Trophoblast cell (in vitro differentiated cells and primary cell): ENCODE measurements around the gene ZDHHC19.
"Not testable (repeated sequence)": the region's sequence is repeated elsewhere in the genome, so short reads cannot be mapped to it uniquely, and the experiment has no call there.

Source experiments
- DNase-seq, 2 donors: peaks; one replicate each; pipeline ENCODE4 v3.0.0-alpha.2; 2016
- H2AFZ ChIP-seq: 2 replicates; pipeline ENCODE4 v1.6.1; 2013; ENCODE audit warnings: low read length, moderate library complexity, mild to moderate bottlenecking; ENCODE audit not compliant: insufficient read depth, poor library complexity
- H2AK5ac ChIP-seq: 2 replicates; pipeline ENCODE4 v1.6.1; 2013; ENCODE audit warnings: mild to moderate bottlenecking, low read length
- H2BK120ac ChIP-seq: 2 replicates; pipeline ENCODE4 v1.6.1; 2013; ENCODE audit warnings: low read length, mild to moderate bottlenecking, moderate library complexity; ENCODE audit not compliant: insufficient read depth, poor library complexity
- H2BK12ac ChIP-seq: 2 replicates; pipeline ENCODE4 v1.6.1; 2013; ENCODE audit warnings: mild to moderate bottlenecking, low read length, moderate library complexity
- H2BK5ac ChIP-seq: 2 replicates; pipeline ENCODE4 v1.6.1; 2013; ENCODE audit warnings: low read length, low read depth, moderate library complexity, mild to moderate bottlenecking; ENCODE audit not compliant: poor library complexity
- H3K14ac ChIP-seq: 2 replicates; pipeline ENCODE4 v1.6.1; 2013; ENCODE audit warnings: mild to moderate bottlenecking, low read length
- H3K18ac ChIP-seq: 2 replicates; pipeline ENCODE4 v1.6.1; 2013; ENCODE audit warnings: mild to moderate bottlenecking, low read length
- H3K23ac ChIP-seq: 2 replicates; pipeline ENCODE4 v1.6.1; 2013; ENCODE audit warnings: low read length
- H3K27ac ChIP-seq: 2 replicates; pipeline ENCODE4 v1.5.1; 2013; ENCODE audit warnings: low read depth, mild to moderate bottlenecking, inconsistent platforms, low read length, moderate library complexity
- H3K27me3 ChIP-seq: 2 replicates; pipeline ENCODE4 v1.6.1; 2013; ENCODE audit warnings: inconsistent platforms, mild to moderate bottlenecking, low read length, moderate library complexity; ENCODE audit not compliant: insufficient read depth
- H3K36me3 ChIP-seq, 2 experiments: 1 replicate in 1 of 2; 2 replicates in 1 of 2; pipeline ENCODE4 v1.6.1; 2013; ENCODE audit warnings: low read length in 2 of 2, mild to moderate bottlenecking in 2 of 2, moderate library complexity in 1 of 2; ENCODE audit not compliant: insufficient read depth in 2 of 2, control insufficient read depth in 1 of 2
- H3K4ac ChIP-seq: 2 replicates; pipeline ENCODE4 v1.6.1; 2013; ENCODE audit warnings: low read depth, mild to moderate bottlenecking, low read length, moderate library complexity
- H3K4me1 ChIP-seq, 2 experiments: 1 replicate in 1 of 2; 2 replicates in 1 of 2; pipeline ENCODE4 v1.6.1; 2013; ENCODE audit warnings: low read length in 2 of 2, mild to moderate bottlenecking in 2 of 2, moderate library complexity in 1 of 2; ENCODE audit not compliant: insufficient read depth in 2 of 2, control insufficient read depth in 1 of 2
- H3K4me2 ChIP-seq: 2 replicates; pipeline ENCODE4 v1.6.1; 2013; ENCODE audit warnings: inconsistent platforms, mild to moderate bottlenecking, low read length, moderate library complexity
- H3K4me3 ChIP-seq: 2 replicates; pipeline ENCODE4 v1.5.1; 2013; ENCODE audit warnings: mild to moderate bottlenecking, low read depth, low read length, inconsistent platforms
- H3K79me1 ChIP-seq: one replicate; pipeline ENCODE4 v1.6.1; 2013; ENCODE audit warnings: low read length
- H3K79me2 ChIP-seq: 2 replicates; pipeline ENCODE4 v1.6.1; 2013; ENCODE audit warnings: low read length, mild to moderate bottlenecking; ENCODE audit not compliant: control insufficient read depth, insufficient read depth, poor library complexity
- H3K9ac ChIP-seq: 2 replicates; pipeline ENCODE4 v1.6.1; 2013; ENCODE audit warnings: mild to moderate bottlenecking, low read length
- H3K9me3 ChIP-seq: 2 replicates; pipeline ENCODE4 v1.6.1; 2013; ENCODE audit warnings: low read depth, mild to moderate bottlenecking, control low read depth, inconsistent platforms, low read length; ENCODE audit not compliant: insufficient read depth
- H4K12ac ChIP-seq: 2 replicates; pipeline ENCODE4 v1.6.1; 2013; ENCODE audit warnings: low read depth, mild to moderate bottlenecking, low read length, moderate library complexity
- H4K8ac ChIP-seq: 2 replicates; pipeline ENCODE4 v1.6.1; 2013; ENCODE audit warnings: low read depth, mild to moderate bottlenecking, low read length, moderate library complexity
- H4K91ac ChIP-seq: one replicate; pipeline ENCODE4 v1.6.1; 2013; ENCODE audit warnings: low read depth, mild to moderate bottlenecking, low read length, moderate library complexity
- WGBS: extraction: QIAGEN DNeasy Blood & Tissue Kit; methylation state at CpG from one replicate; pipeline ENCODE4 v1.1.7; 2013; ENCODE audit warnings: missing lambda C conversion rate; ENCODE audit not compliant: insufficient read length, insufficient coverage; ENCODE audit errors: extremely low coverage; 5-methylcytosine and 5-hydroxymethylcytosine counted together

Gene ZDHHC19

GRCh38 chr3:196215493-196216020, 4.4 kb upstream of the ZDHHC19 start:
- no CpG with 5 or more reads among the region's 10 CpGs for WGBS
- H2AFZ ChIP-seq: no peak overlapping the region
- DNase-seq: no peak
- no peak overlapping the region for H4K91ac ChIP-seq
- peaks cover 3% of the 10 kb centered on the region for H3K9me3 ChIP-seq
- H3K4me1 ChIP-seq: peaks cover 4 to 5% of the 10 kb centered on the region in 2 experiments
- no peak overlapping the region for H2BK120ac ChIP-seq
- H3K4me2 ChIP-seq: no peak overlapping the region
- no peak overlapping the region for H2BK5ac ChIP-seq
- H3K9ac ChIP-seq: no peak overlapping the region
- no peak overlapping the region for H3K18ac ChIP-seq
- no peak overlapping the region for H4K12ac ChIP-seq
- no peaks in the 10 kb centered on the region for H3K36me3 ChIP-seq
- no peaks in the 10 kb centered on the region for H3K79me2 ChIP-seq
- no peak overlapping the region for H3K4ac ChIP-seq
- H3K27ac ChIP-seq: no peak overlapping the region
- H3K23ac ChIP-seq: no peak overlapping the region
- no peak overlapping the region for H3K14ac ChIP-seq
- H2BK12ac ChIP-seq: no peak overlapping the region
- no peak overlapping the region for H3K4me3 ChIP-seq
- H3K27me3 ChIP-seq: peaks cover 5% of the 10 kb centered on the region
- no peak overlapping the region for H4K8ac ChIP-seq
- H3K79me1 ChIP-seq: no peaks in the 10 kb centered on the region
- H2AK5ac ChIP-seq: no peak overlapping the region

GRCh38 chr3:196214783-196215441, 3.7 kb upstream of the ZDHHC19 start:
- Histone ChIP-seq H3K9ac (no peak overlapping the region), H2AK5ac (no peak overlapping the region), H3K9me3 (peaks cover 3% of the 10 kb centered on the region), H3K18ac (no peak overlapping the region), H3K27me3 (peaks cover 5% of the 10 kb centered on the region), H3K23ac (no peak overlapping the region), H3K36me3 (no peaks in the 10 kb centered on the region), H3K4ac (no peak overlapping the region), H4K12ac (no peak overlapping the region), H2AFZ (no peak overlapping the region), H3K27ac (no peak overlapping the region), H2BK120ac (no peak overlapping the region), H3K14ac (no peak overlapping the region), H4K91ac (no peak overlapping the region), H4K8ac (no peak overlapping the region), H3K79me2 (no peaks in the 10 kb centered on the region), H2BK5ac (no peak overlapping the region), H3K4me3 (no peak overlapping the region), H3K79me1 (no peaks in the 10 kb centered on the region), H3K4me1 (peaks cover 4 to 5% of the 10 kb centered on the region in 2 experiments), H2BK12ac (no peak overlapping the region), H3K4me2 (no peak overlapping the region)
- WGBS: no CpG with 5 or more reads among the region's 16 CpGs
- DNase-seq: no peak

GRCh38 chr3:196209944-196210672, 1.1 kb downstream of the ZDHHC19 start:
- H2BK12ac ChIP-seq, H3K23ac ChIP-seq, H3K18ac ChIP-seq, H3K14ac ChIP-seq, H3K27ac ChIP-seq, H2AFZ ChIP-seq, H2BK5ac ChIP-seq, H3K9ac ChIP-seq, H4K12ac ChIP-seq, H4K8ac ChIP-seq, DNase-seq, H3K27me3 ChIP-seq, H3K4me1 ChIP-seq, H3K9me3 ChIP-seq, H3K4me3 ChIP-seq, H4K91ac ChIP-seq, H3K4ac ChIP-seq, H3K36me3 ChIP-seq, H3K79me2 ChIP-seq, H2AK5ac ChIP-seq, H2BK120ac ChIP-seq, H3K79me1 ChIP-seq, H3K4me2 ChIP-seq: not testable (repeated sequence)
- no CpG with 5 or more reads among the region's 11 CpGs for WGBS

- Histone ChIP-seq H3K79me1 (no peaks in the 10 kb centered on the region), H3K36me3 (no peaks in the 10 kb centered on the region), H3K27ac (no peak overlapping the region), H3K9me3 (peaks cover 7% of the 10 kb centered on the region), H3K4me2 (no peak overlapping the region), H3K4me3 (no peak overlapping the region), H4K91ac (no peak overlapping the region), H4K12ac (no peak overlapping the region), H3K79me2 (no peaks in the 10 kb centered on the region), H3K4ac (no peak overlapping the region), H3K4me1 (peaks cover 3 to 4% of the 10 kb centered on the region in 2 experiments), H2BK120ac (no peak overlapping the region), H2BK5ac (no peak overlapping the region), H3K23ac (no peak overlapping the region), H2BK12ac (no peak overlapping the region), H2AK5ac (no peak overlapping the region), H3K27me3 (no peaks in the 10 kb centered on the region), H3K14ac (no peak overlapping the region), H3K18ac (no peak overlapping the region), H2AFZ (no peak overlapping the region), H3K9ac (no peak overlapping the region), H4K8ac (no peak overlapping the region)
- DNase-seq: no peak
- WGBS: no CpG with 5 or more reads among the region's 24 CpGs
Observed at GRCh38 chr3:196208942-196209695, 2.1 kb downstream of the ZDHHC19 start.
